Endodermal cell (in vitro differentiated cells): Measurements from ENCODE around the gene REXO5. TPM values are rescaled to one million over a fixed set of nuclear protein-coding genes. Genes with fewer than 3 reads are reported as not detected.

Source experiments
- DNase-seq: peaks from one replicate; pipeline ENCODE4 v3.0.0-alpha.2; 2017
- H3K27ac ChIP-seq: 2 replicates; pipeline ENCODE4 v1.5.1; 2013; ENCODE audit warnings: mild to moderate bottlenecking, low read depth, low read length, moderate library complexity
- H3K27me3 ChIP-seq: 2 replicates; pipeline ENCODE4 v1.6.1; 2013; ENCODE audit warnings: mild to moderate bottlenecking, low read length, moderate library complexity; ENCODE audit not compliant: insufficient read depth, control insufficient read depth, poor library complexity, severe bottlenecking
- H3K36me3 ChIP-seq: 2 replicates; pipeline ENCODE4 v1.7.0; 2013; ENCODE audit warnings: mild to moderate bottlenecking, low read length, moderate library complexity; ENCODE audit not compliant: control insufficient read depth, insufficient read depth
- H3K4me1 ChIP-seq: one replicate; pipeline ENCODE4 v1.7.0; 2013; ENCODE audit warnings: low read length; ENCODE audit not compliant: control insufficient read depth, insufficient read depth
- H3K4me3 ChIP-seq: 2 replicates; pipeline ENCODE4 v1.5.1; 2013; ENCODE audit warnings: mild to moderate bottlenecking, low read length, moderate library complexity
- H3K9ac ChIP-seq: 2 replicates; pipeline ENCODE4 v1.6.1; 2013; ENCODE audit warnings: mild to moderate bottlenecking, low read length, moderate library complexity; ENCODE audit not compliant: poor library complexity, severe bottlenecking; ENCODE audit errors: extremely low read depth
- H3K9me3 ChIP-seq: 2 replicates; pipeline ENCODE4 v1.6.1; 2013; ENCODE audit warnings: mild to moderate bottlenecking, low read length, moderate library complexity; ENCODE audit not compliant: control insufficient read depth
- H3K27ac Mint-ChIP-seq: 2 replicates; pipeline ENCODE4 v1.8.0; 2020; ENCODE audit warnings: mixed read lengths
- H3K27me3 Mint-ChIP-seq: 2 replicates; pipeline ENCODE4 v1.8.0; 2021; ENCODE audit warnings: mild to moderate bottlenecking, mixed read lengths; ENCODE audit not compliant: insufficient read depth
- H3K36me3 Mint-ChIP-seq: 2 replicates; pipeline ENCODE4 v1.8.0; 2020; ENCODE audit warnings: low read depth, mixed read lengths
- H3K4me1 Mint-ChIP-seq: 2 replicates; pipeline ENCODE4 v1.8.0; 2020; ENCODE audit warnings: mixed read lengths
- H3K4me3 Mint-ChIP-seq: 2 replicates; pipeline ENCODE4 v1.8.0; 2020; ENCODE audit warnings: mild to moderate bottlenecking, moderate library complexity, mixed read lengths
- H3K9me3 Mint-ChIP-seq: 2 replicates; pipeline ENCODE4 v1.8.0; 2020; ENCODE audit warnings: mild to moderate bottlenecking, mixed read lengths
- CTCF ChIP-seq: fragments of 200-600 bp; sonication (generic); conservative IDR thresholded peaks from 2 replicates; pipeline ENCODE4 v1.5.0; 2021; ENCODE audit warnings: antibody characterized with exemption, mild to moderate bottlenecking
- WGBS, 2 experiments: methylation state at CpG; one replicate each; pipeline versions ENCODE4 v1.1.5 to v1.1.7; 2013; ENCODE audit warnings: missing lambda C conversion rate in 2 of 2, mixed read lengths in 1 of 2; ENCODE audit not compliant: insufficient coverage in 1 of 2, insufficient read length in 1 of 2; 5-methylcytosine and 5-hydroxymethylcytosine counted together
- total RNA-seq, 2 donors: library from RNA; stranded (reverse); fragmentation: NEBNext Ultra II Directional in 1 of 2; extraction: Animal tissue kit (Norgen Biotek cat#: 25700) in 1 of 2; gene quantifications; 2 replicates in 1 of 2; 3 replicates in 1 of 2; pipeline ENCODE4 v1.2.1, GENCODE V29; 2021

The REXO5 gene
- total RNA-seq, 2 donors from 2014 or later = 4.3 to 10.2 TPM

- Histone ChIP-seq H3K36me3 (peaks cover 23% of the 10 kb centered on the region), H3K4me1 (peaks cover 12% of the 10 kb centered on the region), H3K27ac (no peak overlapping the region), H3K27me3 (no peaks in the 10 kb centered on the region), H3K9ac (no peak overlapping the region), H3K4me3 (no peak overlapping the region), H3K9me3 (no peaks in the 10 kb centered on the region)
- H3K9me3 Mint-ChIP-seq = no peaks in the 10 kb centered on the region
- peaks cover 16% of the 10 kb centered on the region for H3K36me3 Mint-ChIP-seq
- 92 to 97% methylated on average over 2 to 3 of the region's 3 CpGs for WGBS, 2 experiments
- no peak overlapping the region for H3K27ac Mint-ChIP-seq
- no peaks in the 10 kb centered on the region for H3K27me3 Mint-ChIP-seq
- H3K4me1 Mint-ChIP-seq = peaks cover 14% of the 10 kb centered on the region
- no peak for TF ChIP-seq CTCF
- DNase-seq = no peak
- no peak overlapping the region for H3K4me3 Mint-ChIP-seq
Observed at GRCh38 chr16:20853981-20854620, 47.8 kb downstream of the REXO5 start.

- no peaks in the 10 kb centered on the region for H3K9me3 Mint-ChIP-seq
- no peaks in the 10 kb centered on the region for H3K27me3 Mint-ChIP-seq
- H3K4me3 ChIP-seq = no peak overlapping the region
- H3K9me3 ChIP-seq = no peaks in the 10 kb centered on the region
- H3K27ac Mint-ChIP-seq = no peak overlapping the region
- peaks cover 31% of the 10 kb centered on the region for H3K36me3 ChIP-seq
- H3K36me3 Mint-ChIP-seq = peaks cover 21% of the 10 kb centered on the region
- DNase-seq = no peak
- no peak overlapping the region for H3K4me3 Mint-ChIP-seq
- H3K4me1 ChIP-seq = peaks cover 12% of the 10 kb centered on the region
- no peaks in the 10 kb centered on the region for H3K27me3 ChIP-seq
- peaks cover 19% of the 10 kb centered on the region for H3K4me1 Mint-ChIP-seq
- H3K9ac ChIP-seq = no peak overlapping the region
- no peak overlapping the region for H3K27ac ChIP-seq
- TF ChIP-seq CTCF = no peak
- WGBS, 2 experiments = 90 to 93% methylated on average over 2 of the region's 2 CpGs
Observed at GRCh38 chr16:20854963-20855362, 48.6 kb downstream of the REXO5 start.

GRCh38 chr16:20857281-20857680 lies 51.0 kb downstream of the REXO5 start:
- H3K4me1 Mint-ChIP-seq = peaks cover 9% of the 10 kb centered on the region

More at GRCh38 chr16:20857281-20857680, 51.0 kb downstream of the REXO5 start:
- H3K9me3 ChIP-seq = no peaks in the 10 kb centered on the region
- Mint-ChIP-seq H3K27ac (no peak overlapping the region), H3K9me3 (no peaks in the 10 kb centered on the region), H3K36me3 (peaks cover 31% of the 10 kb centered on the region), H3K4me3 (no peak overlapping the region), H3K27me3 (no peaks in the 10 kb centered on the region)
- H3K4me3 ChIP-seq = no peak overlapping the region
- TF ChIP-seq CTCF = no peak
- no peaks in the 10 kb centered on the region for H3K4me1 ChIP-seq
- H3K27me3 ChIP-seq = no peaks in the 10 kb centered on the region
- peaks cover 42% of the 10 kb centered on the region for H3K36me3 ChIP-seq
- no peak overlapping the region for H3K9ac ChIP-seq
- WGBS, 2 experiments = 96% methylated on average over 2 of the region's 2 CpGs; no CpG with 5 or more reads in 1 of the 2 experiments
- no peak overlapping the region for H3K27ac ChIP-seq
- DNase-seq = no peak
